HL-60/S4 treated with retinoic acid at 250 ng/mL for 4 days and 3 days (cell line): ENCODE measurements around the gene BCAT1.
"Not testable (repeated sequence)": the region's sequence is repeated elsewhere in the genome, so short reads cannot be mapped to it uniquely, and the experiment has no call there.

ENCODE experiments used
- in situ Hi-C: fragments of 300-500 bp; cut with MboI; formaldehyde crosslinking; loops from 2 replicates; pipeline ENCODE4 v1.7.0; 2022; ENCODE audit warnings: low sequenced_read_pairs

Gene BCAT1

GRCh38 chr12:24901576-24902461 lies 47.1 kb downstream of the BCAT1 start:
- in situ Hi-C loops: no loop called here

GRCh38 chr12:24900196-24900595 lies 48.7 kb downstream of the BCAT1 start:
- in situ Hi-C loops: no loop called here

DNA sequence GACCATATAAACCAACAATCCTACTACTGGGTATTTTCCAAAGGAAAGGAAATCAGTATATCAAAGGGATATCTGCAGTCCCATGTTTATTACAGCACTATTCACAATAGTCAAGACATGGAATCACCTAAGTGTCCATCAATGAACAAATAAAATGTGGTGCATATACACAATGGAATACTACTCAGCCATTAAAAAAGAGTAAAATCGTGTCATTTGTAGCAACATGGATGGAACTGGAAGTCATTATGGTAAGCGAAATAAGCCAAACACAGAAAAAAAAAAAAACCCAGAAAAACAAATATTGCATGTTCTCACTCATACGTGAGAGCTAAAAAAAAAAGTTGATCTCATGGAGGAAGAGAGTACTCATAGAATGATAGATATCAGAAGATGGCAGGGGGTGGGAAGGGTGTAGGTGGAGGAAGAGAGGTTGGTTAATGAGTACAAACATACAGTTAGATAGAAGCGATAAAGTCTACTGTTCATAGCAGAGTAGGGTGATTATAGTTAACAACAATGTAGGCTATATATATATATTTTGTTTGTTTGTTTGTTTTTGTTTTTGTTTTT lies 49.3 kb downstream of the BCAT1 start:
- in situ Hi-C loops: no loop called here

DNA sequence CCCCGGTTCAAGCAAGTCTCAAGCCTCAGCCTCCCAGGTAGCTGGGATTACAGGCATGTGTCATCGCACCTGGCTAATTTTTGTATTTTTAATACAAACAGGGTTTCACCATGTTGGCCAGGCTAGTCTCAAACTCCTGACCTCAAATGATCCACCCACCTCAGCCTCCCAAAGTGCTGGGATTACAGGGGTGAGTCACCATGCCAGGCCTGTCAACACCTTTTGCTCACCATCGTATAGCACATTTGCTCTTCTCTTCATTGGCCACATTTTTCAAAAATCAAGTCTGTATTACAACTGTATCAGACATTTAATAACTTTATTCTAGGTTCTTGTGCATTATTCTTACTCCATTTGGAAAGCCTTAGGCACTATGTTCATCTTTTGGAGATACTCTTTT lies 50.3 kb downstream of the BCAT1 start:
- in situ Hi-C loops: no loop called here

GRCh38 chr12:24898185-24898584 lies 50.7 kb downstream of the BCAT1 start:
- in situ Hi-C loops: no loop called here

- in situ Hi-C loops: no loop called here
Measured at GRCh38 chr12:24896171-24896570, 52.7 kb downstream of the BCAT1 start.

DNA sequence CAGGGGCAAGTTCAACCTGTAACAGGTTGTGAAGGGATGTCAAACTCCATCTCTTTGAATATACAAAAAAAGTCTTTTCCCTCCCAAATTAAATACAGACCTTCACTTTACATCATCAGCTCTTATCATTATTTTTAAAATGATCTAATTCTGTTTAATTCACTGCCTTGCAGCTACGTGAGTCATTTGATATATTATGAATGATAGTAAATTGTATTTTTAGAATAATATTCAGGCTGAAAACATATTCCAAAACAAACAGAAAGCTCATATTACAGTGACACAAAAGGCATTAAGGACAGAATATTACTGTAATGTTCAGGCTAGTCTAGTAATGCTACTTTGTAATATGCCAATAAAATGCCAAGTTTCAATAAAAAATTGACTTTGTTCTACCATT lies 53.3 kb downstream of the BCAT1 start:
- in situ Hi-C loops: no loop called here

DNA sequence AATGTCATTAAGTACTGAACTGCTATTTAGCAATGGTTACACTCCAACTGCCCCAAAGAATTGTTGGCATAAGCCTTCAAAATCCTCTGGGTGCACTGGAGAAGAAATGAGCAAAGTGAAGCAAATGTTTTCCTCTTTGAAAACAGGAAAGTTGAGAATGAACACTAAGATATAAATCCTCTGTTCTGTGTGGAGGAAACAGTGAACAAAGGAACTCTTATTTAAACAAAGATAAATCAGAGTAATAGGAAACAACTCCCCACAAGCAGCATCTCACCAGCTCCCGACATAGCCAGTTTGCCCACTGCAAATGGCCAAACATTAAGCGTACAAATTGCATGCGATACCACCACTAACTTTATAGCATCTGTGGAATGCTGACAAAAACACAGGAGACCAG lies 54.0 kb downstream of the BCAT1 start:
- in situ Hi-C loops: no loop called here

DNA sequence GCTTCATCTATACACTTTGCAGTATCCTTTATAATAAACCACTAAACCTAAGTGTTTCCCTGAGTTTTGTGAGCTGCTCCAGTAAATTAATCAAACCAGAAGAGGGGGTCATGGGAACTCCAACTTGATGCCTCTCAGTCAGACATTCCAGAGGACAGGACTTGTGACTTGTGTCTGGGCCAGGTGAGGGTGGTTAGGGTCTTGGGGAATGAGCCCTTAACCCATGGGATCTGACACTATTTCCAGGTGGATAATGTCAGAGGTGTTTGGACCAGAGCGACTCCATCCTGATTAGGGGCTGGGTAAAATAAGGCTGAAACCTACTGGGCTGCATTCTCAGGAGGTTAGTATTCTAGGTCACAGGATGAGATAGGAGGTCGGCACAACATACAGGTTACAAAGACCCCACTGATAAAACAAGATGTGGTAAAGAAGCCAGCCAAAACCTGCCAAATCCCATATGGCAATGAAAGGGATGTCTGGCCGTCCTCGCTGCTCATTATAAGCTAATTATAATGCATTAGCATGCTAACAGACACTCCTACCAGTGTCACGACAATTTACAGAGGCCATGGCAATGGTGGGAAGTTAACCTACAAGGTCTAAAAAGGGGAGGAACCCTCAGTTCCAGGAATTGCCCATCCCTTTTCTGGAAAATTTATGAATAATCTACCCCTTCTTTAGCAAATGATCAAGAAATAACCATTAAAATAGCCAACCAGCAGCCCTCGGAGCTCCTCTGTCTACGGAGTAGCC lies 58.7 kb downstream of the BCAT1 start:
- in situ Hi-C loops: no loop called here

GRCh38 chr12:24889411-24889810 lies 59.5 kb downstream of the BCAT1 start:
- in situ Hi-C loops: no loop called here

- in situ Hi-C loops: no loop called here
Measured at GRCh38 chr12:24888813-24889212, 60.1 kb downstream of the BCAT1 start.

DNA sequence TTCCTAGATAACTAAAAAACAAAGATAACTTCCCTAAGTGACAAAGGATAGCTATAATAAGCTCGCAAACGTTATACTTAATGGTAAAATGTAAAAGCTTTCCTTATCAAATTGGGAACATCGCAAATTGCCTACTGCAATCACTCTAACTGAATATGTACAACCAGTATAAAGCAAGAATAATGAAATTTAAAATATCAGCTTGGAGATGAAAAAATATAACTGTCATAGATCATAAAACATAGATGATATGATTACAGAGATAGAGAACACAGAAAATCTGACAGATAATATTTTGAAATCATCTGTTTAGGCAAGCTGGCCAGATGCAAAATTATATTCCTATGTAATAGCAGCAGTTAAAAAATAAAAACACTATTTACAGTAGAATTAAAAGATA lies 64.0 kb downstream of the BCAT1 start:
- in situ Hi-C loops: no loop called here

DNA sequence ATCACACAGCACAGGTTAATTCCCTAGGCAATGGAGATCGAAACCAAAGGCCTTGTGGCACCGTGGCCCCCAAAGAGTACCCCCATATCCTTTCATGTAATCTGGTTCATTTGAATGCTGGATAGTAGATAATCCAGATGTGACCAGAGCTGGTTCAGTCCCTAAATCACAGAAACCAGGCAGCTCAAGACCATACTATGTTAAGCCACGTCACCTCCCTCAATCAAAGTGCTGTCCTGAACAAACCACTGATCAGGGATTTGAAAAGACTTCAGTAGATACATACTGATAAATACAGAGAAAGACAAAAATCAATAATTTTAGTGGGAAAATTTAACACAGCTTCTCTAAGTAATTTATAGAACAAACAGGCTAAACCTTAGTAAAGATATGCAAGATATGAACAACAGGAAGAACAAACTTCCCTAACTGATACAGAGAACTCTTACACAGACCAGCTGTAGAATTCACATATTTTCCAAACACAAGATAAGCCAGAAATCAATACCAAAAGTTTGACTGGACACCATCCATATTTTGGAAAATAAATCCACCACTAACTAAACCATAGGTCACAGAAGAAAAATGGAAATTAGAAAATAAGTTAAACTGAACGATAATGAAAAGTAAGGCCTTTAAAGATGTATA lies 67.1 kb downstream of the BCAT1 start:
- in situ Hi-C loops: no loop called here

DNA sequence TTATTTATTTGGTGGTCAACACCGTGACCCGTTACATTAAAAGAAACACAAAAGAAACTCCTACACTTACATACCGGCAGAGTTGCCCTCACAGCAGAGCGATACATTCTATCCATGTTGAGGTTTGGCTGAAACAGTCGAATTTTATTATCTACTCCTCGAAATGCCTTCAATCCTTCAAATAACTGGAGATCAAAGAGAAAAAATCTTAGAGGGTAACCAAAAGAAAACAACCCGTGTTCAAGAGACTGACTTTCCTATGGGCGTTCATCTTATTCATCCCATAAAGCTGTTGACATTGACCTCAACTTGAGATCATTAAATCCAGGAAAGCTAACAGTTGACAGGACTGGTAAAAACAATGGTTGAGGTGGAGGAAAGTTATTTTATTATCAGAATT lies 67.7 kb downstream of the BCAT1 start:
- in situ Hi-C loops: no loop called here

DNA sequence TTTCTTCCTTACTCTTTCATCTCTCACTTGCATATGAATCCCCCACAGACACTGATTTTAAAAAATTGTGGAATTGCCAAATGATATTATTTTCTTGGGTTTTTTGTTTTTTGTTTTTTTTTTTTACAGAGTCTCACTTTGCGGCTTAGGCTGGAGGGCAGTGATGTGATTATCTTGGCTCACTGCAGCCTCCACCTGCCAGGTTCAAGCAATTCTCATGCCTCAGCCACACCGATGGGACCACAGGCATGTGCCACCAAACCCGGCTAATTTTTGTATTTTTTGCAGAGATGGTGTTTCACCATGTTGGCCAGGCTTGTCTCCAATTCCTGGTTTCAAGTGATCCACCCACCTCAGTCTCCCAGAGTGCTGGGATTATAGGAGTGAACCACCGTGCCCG lies 68.2 kb downstream of the BCAT1 start:
- in situ Hi-C loops: no loop called here

- in situ Hi-C loops: no loop called here
Measured at GRCh38 chr12:24879644-24880043, 69.3 kb downstream of the BCAT1 start.

DNA sequence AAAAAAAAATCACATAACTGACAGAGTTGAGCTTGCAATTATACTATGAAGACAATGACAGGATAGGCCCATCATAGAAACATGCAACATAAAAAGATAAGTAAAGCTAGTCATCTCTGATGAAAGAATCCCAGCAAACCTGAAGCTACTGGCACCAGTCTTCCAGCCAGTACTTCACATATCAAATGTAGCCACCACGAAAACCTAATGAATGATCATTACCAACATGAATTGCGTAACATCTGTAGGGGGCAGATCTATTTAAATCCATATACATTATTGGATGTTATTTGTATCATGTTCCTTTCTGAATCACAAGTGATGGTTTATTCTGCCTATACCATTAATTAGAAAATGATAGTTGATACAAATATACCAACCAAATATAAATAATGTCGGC lies 73.9 kb downstream of the BCAT1 start:
- in situ Hi-C loops: no loop called here

DNA sequence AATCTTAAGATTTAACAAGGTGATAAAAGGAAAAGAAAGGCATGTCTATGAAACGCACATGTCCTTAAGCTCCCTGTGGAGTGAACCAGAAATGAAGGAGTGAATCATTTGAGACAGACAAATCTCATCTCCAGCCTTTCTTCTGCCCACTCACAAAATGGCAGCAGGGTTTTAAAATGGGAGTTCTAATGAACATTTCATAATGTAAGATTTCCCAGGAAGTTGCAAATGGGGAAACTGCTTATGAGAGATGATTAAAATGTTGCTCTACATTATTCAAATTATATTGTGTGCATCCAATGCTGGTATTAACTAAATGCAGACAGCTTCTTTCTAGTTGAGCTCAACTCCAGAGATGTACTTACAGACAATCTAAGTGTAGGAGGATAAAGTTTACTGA lies 76.7 kb downstream of the BCAT1 start:
- in situ Hi-C loops: no loop called here

GRCh38 chr12:24866139-24866538 lies 82.8 kb downstream of the BCAT1 start:
- in situ Hi-C loops: not testable (repeated sequence)

- in situ Hi-C loops: no loop called here
Measured at GRCh38 chr12:24864796-24865125, 84.1 kb downstream of the BCAT1 start.

DNA sequence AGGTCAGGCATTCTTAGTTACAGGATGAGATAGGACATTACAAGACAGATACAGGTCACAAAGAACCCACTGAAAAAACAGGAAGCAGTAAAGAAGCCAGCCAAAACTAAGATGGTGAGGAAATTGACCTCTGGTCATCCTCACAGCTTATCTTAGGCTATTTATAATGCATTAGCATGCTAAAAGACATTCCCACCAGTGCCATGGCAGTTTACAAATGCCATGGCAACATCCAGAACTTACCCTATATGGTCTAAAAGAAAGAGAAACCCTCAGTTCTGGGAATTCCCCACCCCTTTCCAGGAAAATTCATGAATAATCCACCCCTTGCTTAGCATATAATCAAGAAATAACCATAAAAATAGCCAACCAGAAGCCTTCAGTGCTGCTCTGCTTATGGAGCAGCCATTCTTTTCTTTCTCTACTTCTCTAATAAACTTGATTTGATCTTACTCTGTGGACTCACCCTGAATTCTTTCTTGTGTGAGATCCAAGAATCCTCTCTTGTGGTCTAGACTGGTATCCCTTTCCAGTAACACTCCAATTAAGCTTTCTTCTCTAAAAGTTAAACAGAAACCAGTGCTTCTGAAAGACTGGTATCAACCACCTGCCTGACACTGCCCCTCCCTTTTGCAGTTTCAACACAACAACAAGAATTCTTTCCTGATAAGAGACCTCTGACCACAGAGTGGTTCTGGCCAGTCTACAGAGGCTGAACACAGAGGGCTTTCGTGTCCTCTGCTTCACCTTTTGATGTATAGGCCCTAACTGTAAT lies 86.9 kb downstream of the BCAT1 start:
- in situ Hi-C loops: no loop called here
